Frontal cortex (tissue), 1 donor: ENCODE data around the gene TBX4. TPM values are rescaled to one million over a fixed set of nuclear protein-coding genes. Genes with fewer than 3 reads are reported as not detected.

Experiments used
- total RNA-seq: library from RNA; depleted of rRNA; stranded (reverse); fragments of >200 nt; gene quantifications from one replicate; pipeline ENCODE4 v1.2.3, GENCODE V29; 2014

TBX4 gene
- total RNA-seq, 1 donor from 2014 or later = not detected

Other genes with a start within 250 kb of the TBX4 start
- gene TBX2, start 52.6 kb upstream of the TBX4 start, total RNA-seq = 1.2 TPM
- not detected for gene NACA2, start 138.8 kb downstream of the TBX4 start, total RNA-seq